Natural killer cell (primary cell): Measurements from ENCODE around the gene DNAJC3. TPM values are rescaled to one million over a fixed set of nuclear protein-coding genes. Genes with fewer than 3 reads are reported as not detected.
A peak's percentile ranks its signal among the peaks of the same experiment; 100 is the strongest.

Source experiments
- ATAC-seq, 3 donors: fragments of 150-1000 bp in 2 of 3; fragments of 200-7000 bp in 1 of 3; cut with Tn5 transposase; 1 replicate in 1 of 3; 2 replicates in 2 of 3; pipeline ENCODE4 v1.10.0; 2021; ENCODE audit warnings: mild to moderate bottlenecking in 2 of 3, moderate library complexity in 2 of 3
- DNase-seq, 2 donors: peaks; one replicate each; pipeline versions ENCODE4 v3.0.0 to v3.0.0-alpha.2; 2013 to 2021; ENCODE audit warnings: mixed read lengths in 1 of 2
- H3K27ac ChIP-seq: one replicate; pipeline ENCODE4 v1.5.1; 2013; ENCODE audit warnings: mild to moderate bottlenecking, low read length
- H3K27me3 ChIP-seq: one replicate; pipeline ENCODE4 v1.6.1; 2013; ENCODE audit warnings: low read length; ENCODE audit not compliant: control insufficient read depth, insufficient read depth
- H3K36me3 ChIP-seq: one replicate; pipeline ENCODE4 v1.6.1; 2013; ENCODE audit warnings: low read length; ENCODE audit not compliant: control insufficient read depth, insufficient read depth
- H3K4me1 ChIP-seq: one replicate; pipeline ENCODE4 v1.6.1; 2013; ENCODE audit warnings: low read length; ENCODE audit not compliant: control insufficient read depth, insufficient read depth
- H3K4me3 ChIP-seq: one replicate; pipeline ENCODE4 v1.5.1; 2013; ENCODE audit warnings: low read length
- H3K9me3 ChIP-seq: one replicate; pipeline ENCODE4 v1.6.1; 2013; ENCODE audit warnings: low read length; ENCODE audit not compliant: control insufficient read depth, insufficient read depth
- H3K27ac Mint-ChIP-seq, 2 donors: one replicate each; pipeline ENCODE4 v1.8.0; 2022; ENCODE audit warnings: mild to moderate bottlenecking in 2 of 2, mixed read lengths in 2 of 2, moderate library complexity in 1 of 2
- H3K27me3 Mint-ChIP-seq, 2 donors: one replicate each; pipeline ENCODE4 v1.8.0; 2022; ENCODE audit warnings: low read depth in 2 of 2, mixed read lengths in 2 of 2
- H3K36me3 Mint-ChIP-seq: one replicate; pipeline ENCODE4 v1.8.0; 2022; ENCODE audit warnings: mixed read lengths
- H3K4me1 Mint-ChIP-seq, 2 donors: one replicate each; pipeline ENCODE4 v1.8.0; 2022; ENCODE audit warnings: mixed read lengths in 2 of 2
- H3K4me3 Mint-ChIP-seq: one replicate; pipeline ENCODE4 v1.8.0; 2022; ENCODE audit warnings: mild to moderate bottlenecking, moderate library complexity, mixed read lengths
- H3K9me3 Mint-ChIP-seq, 2 donors: one replicate each; pipeline ENCODE4 v1.8.0; 2022; ENCODE audit warnings: mixed read lengths in 2 of 2
- WGBS: methylation state at CpG from one replicate; pipeline ENCODE4 v1.1.7; 2013; ENCODE audit warnings: missing lambda C conversion rate; ENCODE audit not compliant: insufficient coverage; 5-methylcytosine and 5-hydroxymethylcytosine counted together
- intact Hi-C: fragments of 100-400 bp; cut with micrococcal nuclease; formaldehyde crosslinking; loops from one replicate; pipeline ENCODE4 v1.14.2; 2022
- total RNA-seq, 4 donors: library from RNA; stranded (reverse); fragments of 120-200 nt in 1 of 4; gene quantifications; one replicate each; pipeline versions ENCODE4 v1.2.3 to v1.2.4, GENCODE V29; 2013 to 2022
- TF ChIP-seq, protein P1 (sequence below): fragments of 200-600 bp; IDR thresholded peaks from one replicate; pipeline ENCODE4 v1.8.0; 2022; ENCODE audit warnings: antibody characterized with exemption

Gene DNAJC3
- total RNA-seq, 3 donors from 2014 or later (not counting 1 experiment from before 2014, with no cell fraction given), result 26.5 to 38.1 (median 29.0) TPM

DNA sequence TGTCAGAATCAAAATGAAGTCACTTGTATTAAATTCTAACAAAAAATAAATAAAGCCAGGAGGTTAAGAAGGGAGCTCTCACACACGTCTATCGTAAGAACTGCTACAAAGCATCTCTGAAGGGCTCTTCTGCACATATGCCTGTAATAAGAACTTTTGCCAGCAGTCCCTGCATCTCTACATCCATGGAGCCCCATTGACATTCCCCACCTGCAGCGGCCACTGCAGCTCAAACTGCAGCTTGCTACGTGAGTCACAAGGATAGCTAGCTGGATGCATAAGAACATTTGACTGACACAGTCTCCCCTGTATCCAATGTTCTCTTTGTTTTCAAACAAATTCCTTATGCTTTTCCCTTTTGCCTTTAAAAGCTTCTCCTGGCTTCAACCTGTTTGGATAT is 68.3 kb downstream of the DNAJC3 start:
- Histone ChIP-seq H3K4me1 (peaks cover 5% of the 10 kb centered on the region), H3K27ac (no peak overlapping the region), H3K27me3 (no peaks in the 10 kb centered on the region), H3K4me3 (no peak overlapping the region), H3K36me3 (no peaks in the 10 kb centered on the region), H3K9me3 (no peaks in the 10 kb centered on the region)
- Mint-ChIP-seq H3K4me1 (peaks cover 44 to 46% of the 10 kb centered on the region in 2 donors), H3K27ac (no peak overlapping the region), H3K27me3 (no peaks in the 10 kb centered on the region), H3K36me3 (peaks cover 7% of the 10 kb centered on the region), H3K9me3 (peaks cover 0 to 2% of the 10 kb centered on the region in 2 donors), H3K4me3 (no peak overlapping the region)
- no peak for DNase-seq
- WGBS, result 98% methylated on average over 4 of the region's 4 CpGs
- TF ChIP-seq, protein P1, sequence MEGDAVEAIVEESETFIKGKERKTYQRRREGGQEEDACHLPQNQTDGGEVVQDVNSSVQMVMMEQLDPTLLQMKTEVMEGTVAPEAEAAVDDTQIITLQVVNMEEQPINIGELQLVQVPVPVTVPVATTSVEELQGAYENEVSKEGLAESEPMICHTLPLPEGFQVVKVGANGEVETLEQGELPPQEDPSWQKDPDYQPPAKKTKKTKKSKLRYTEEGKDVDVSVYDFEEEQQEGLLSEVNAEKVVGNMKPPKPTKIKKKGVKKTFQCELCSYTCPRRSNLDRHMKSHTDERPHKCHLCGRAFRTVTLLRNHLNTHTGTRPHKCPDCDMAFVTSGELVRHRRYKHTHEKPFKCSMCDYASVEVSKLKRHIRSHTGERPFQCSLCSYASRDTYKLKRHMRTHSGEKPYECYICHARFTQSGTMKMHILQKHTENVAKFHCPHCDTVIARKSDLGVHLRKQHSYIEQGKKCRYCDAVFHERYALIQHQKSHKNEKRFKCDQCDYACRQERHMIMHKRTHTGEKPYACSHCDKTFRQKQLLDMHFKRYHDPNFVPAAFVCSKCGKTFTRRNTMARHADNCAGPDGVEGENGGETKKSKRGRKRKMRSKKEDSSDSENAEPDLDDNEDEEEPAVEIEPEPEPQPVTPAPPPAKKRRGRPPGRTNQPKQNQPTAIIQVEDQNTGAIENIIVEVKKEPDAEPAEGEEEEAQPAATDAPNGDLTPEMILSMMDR, result no peak
- intact Hi-C loops, result no loop called here
- no peak for ATAC-seq

DNA sequence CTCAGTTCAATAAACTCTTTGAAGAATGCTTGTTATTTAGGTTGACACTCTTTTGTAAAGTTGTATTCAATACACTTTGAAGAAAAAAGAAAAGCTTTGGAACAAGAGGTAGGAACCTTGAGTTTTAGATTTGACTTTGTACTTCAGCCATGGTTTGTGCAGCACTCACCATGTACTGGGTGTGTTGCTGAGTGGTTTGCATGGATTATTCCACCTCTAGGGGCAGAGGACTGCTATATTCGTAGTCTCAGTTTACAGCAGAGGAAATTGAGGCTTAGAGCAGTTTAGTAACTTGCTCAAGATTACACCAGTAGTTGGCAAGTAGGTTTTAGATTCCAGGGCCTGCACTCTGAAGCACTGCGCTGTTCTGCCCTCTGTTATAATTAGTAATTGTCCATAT is 68.8 kb downstream of the DNAJC3 start:
- H3K9me3 Mint-ChIP-seq, result peaks cover 0 to 2% of the 10 kb centered on the region in 2 donors
- Histone ChIP-seq H3K4me1 (peaks cover 5% of the 10 kb centered on the region), H3K27me3 (no peaks in the 10 kb centered on the region), H3K27ac (no peak overlapping the region), H3K36me3 (no peaks in the 10 kb centered on the region), H3K9me3 (no peaks in the 10 kb centered on the region), H3K4me3 (no peak overlapping the region)
- TF ChIP-seq, protein P1, result no peak
- DNase-seq, result no peak
- intact Hi-C loops, result no loop called here
- H3K4me3 Mint-ChIP-seq, result no peak overlapping the region
- WGBS, result 86% methylated on average over 2 of the region's 2 CpGs
- peaks cover 42 to 44% of the 10 kb centered on the region in 2 donors for H3K4me1 Mint-ChIP-seq
- H3K36me3 Mint-ChIP-seq, result peaks cover 5% of the 10 kb centered on the region
- ATAC-seq, result peak in 2 of 3 donors; percentile 38 to 60
- H3K27me3 Mint-ChIP-seq, result no peaks in the 10 kb centered on the region
- H3K27ac Mint-ChIP-seq, result no peak overlapping the region

DNA sequence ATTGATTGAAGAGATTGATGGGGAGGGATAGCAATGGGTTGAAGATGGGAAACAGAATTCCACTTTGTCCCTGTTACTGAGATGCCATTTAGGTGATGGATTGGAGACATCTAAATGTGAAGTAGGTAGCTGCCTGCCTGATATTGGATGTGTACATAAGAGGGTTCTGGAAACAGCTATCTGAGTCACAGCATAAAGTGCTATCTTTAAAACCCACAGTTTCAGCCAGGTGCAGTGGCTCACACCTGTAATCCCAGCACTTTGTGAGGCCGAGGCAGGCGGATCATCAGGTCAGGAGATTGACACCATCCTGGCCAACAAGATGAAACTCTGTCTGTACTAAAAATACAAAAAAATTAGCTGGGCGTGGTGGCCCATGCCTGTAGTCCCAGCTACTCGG is 72.6 kb downstream of the DNAJC3 start:
- ATAC-seq, result no peak
- Histone ChIP-seq H3K36me3 (no peaks in the 10 kb centered on the region), H3K9me3 (no peaks in the 10 kb centered on the region), H3K4me3 (no peak overlapping the region), H3K4me1 (no peaks in the 10 kb centered on the region), H3K27ac (no peak overlapping the region), H3K27me3 (no peaks in the 10 kb centered on the region)
- DNase-seq, result no peak
- Mint-ChIP-seq H3K4me1 (peaks cover 42 to 45% of the 10 kb centered on the region in 2 donors), H3K36me3 (no peaks in the 10 kb centered on the region), H3K27ac (peak overlapping the region in 1 of 2 donors; percentile 5), H3K4me3 (no peak overlapping the region), H3K27me3 (no peaks in the 10 kb centered on the region), H3K9me3 (peaks cover 0 to 2% of the 10 kb centered on the region in 2 donors)
- WGBS, result 98% methylated on average over 4 of the region's 4 CpGs
- TF ChIP-seq, protein P1, result no peak
- intact Hi-C loops, result no loop called here

DNA sequence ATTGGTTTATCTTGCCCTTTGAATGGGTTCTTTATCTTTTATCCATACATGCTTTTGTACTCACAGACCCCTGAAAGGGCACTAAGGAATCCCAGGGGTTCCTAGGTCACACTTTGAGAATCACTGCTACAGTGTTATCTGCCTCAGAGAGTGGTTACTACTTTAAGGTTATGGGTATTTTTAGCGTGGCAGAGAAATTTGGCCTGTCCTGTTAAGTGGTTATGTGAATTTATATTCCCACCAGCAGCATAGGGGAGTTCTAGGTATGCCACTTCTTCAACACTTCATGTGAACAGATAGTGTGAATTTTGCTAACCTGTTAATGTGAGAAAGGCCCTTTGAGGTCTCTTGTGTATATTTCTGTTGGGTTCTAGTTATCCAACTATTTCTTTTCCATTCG is 75.7 kb downstream of the DNAJC3 start:
- Histone ChIP-seq H3K9me3 (no peaks in the 10 kb centered on the region), H3K27me3 (no peaks in the 10 kb centered on the region), H3K4me1 (no peaks in the 10 kb centered on the region), H3K4me3 (no peak overlapping the region), H3K27ac (no peak overlapping the region), H3K36me3 (peaks cover 4% of the 10 kb centered on the region)
- Mint-ChIP-seq H3K4me3 (no peak overlapping the region), H3K27ac (no peak overlapping the region), H3K36me3 (no peaks in the 10 kb centered on the region), H3K27me3 (no peaks in the 10 kb centered on the region), H3K9me3 (peaks cover 0 to 2% of the 10 kb centered on the region in 2 donors), H3K4me1 (peaks cover 31 to 34% of the 10 kb centered on the region in 2 donors)
- TF ChIP-seq, protein P1, result no peak
- intact Hi-C loops, result no loop called here
- DNase-seq, result no peak
- WGBS, result 92% methylated on average over 2 of the region's 2 CpGs
- ATAC-seq, result no peak
